Activated CD4-positive, alpha-beta T cell treated with anti-CD3 and anti-CD28 coated beads, Interleukin-2, amount 50 U/mL, for 24 hours (primary cell): Measurements from ENCODE around the gene KCNIP1.

Source experiments
- DNase-seq, 2 donors: peaks; one replicate each; pipeline ENCODE4 v3.0.0-alpha.2; 2020; ENCODE audit warnings: low read depth in 1 of 2, low spot score in 1 of 2

The KCNIP1 gene

GRCh38 chr5:170503990-170504596, at the start of gene KCNIP1:
TSS of gene KCNIP1 (plus strand) at chr5:170504020.
- DNase-seq = no peak

GRCh38 chr5:170463426-170463825, 40.4 kb upstream of the KCNIP1 start:
- DNase-seq = no peak

- no peak for DNase-seq
Measured at GRCh38 chr5:170464280-170465127, 39.3 kb upstream of the KCNIP1 start.

- no peak for DNase-seq
Measured at GRCh38 chr5:170466553-170466952, 37.3 kb upstream of the KCNIP1 start.

- peak in 1 of 2 donors; percentile 17 for DNase-seq
Measured at GRCh38 chr5:170466988-170467707, 36.7 kb upstream of the KCNIP1 start.

- no peak for DNase-seq
Measured at GRCh38 chr5:170468633-170469285, 35.1 kb upstream of the KCNIP1 start.

GRCh38 chr5:170469414-170469813, 34.4 kb upstream of the KCNIP1 start:
- DNase-seq = no peak

GRCh38 chr5:170470275-170470674, 33.5 kb upstream of the KCNIP1 start:
- no peak for DNase-seq

GRCh38 chr5:170470808-170471404, 32.9 kb upstream of the KCNIP1 start:
- DNase-seq = no peak

- DNase-seq = no peak
Measured at GRCh38 chr5:170471551-170472178, 32.2 kb upstream of the KCNIP1 start.

GRCh38 chr5:170473642-170474041, 30.2 kb upstream of the KCNIP1 start:
- no peak for DNase-seq

- no peak for DNase-seq
Measured at GRCh38 chr5:170474489-170475274, 29.1 kb upstream of the KCNIP1 start.

- no peak for DNase-seq
Measured at GRCh38 chr5:170475294-170476000, 28.4 kb upstream of the KCNIP1 start.

- DNase-seq = no peak
Measured at GRCh38 chr5:170476704-170477103, 27.1 kb upstream of the KCNIP1 start.

- no peak for DNase-seq
Measured at GRCh38 chr5:170477906-170478305, 25.9 kb upstream of the KCNIP1 start.

- DNase-seq = no peak
Measured at GRCh38 chr5:170478306-170478705, 25.5 kb upstream of the KCNIP1 start.

GRCh38 chr5:170479484-170479883, 24.3 kb upstream of the KCNIP1 start:
- no peak for DNase-seq

- no peak for DNase-seq
Measured at GRCh38 chr5:170480260-170480659, 23.6 kb upstream of the KCNIP1 start.

- DNase-seq = no peak
Measured at GRCh38 chr5:170481849-170482248, 22.0 kb upstream of the KCNIP1 start.
